ENCODE results near the gene GRAP2. TPM values are rescaled to one million over a fixed set of nuclear protein-coding genes. Genes with fewer than 3 reads are reported as not detected.

Gene GRAP2
- total and polyA plus RNA-seq, 2 donors (not counting 1 experiment from before 2014, with no cell fraction given) = 13.5 to 26.4 TPM

- ChIA-PET POLR2A (no interaction called here), CTCF (interaction anchor here (2.2 kb wide), 1 partner anchor 52 kb away, joined by 4 read pairs; no protein-coding TSS in a partner anchor)
- Mint-ChIP-seq H3K27me3 (peaks cover 4% of the 10 kb centered on the region), H3K4me3 (no peak overlapping the region), H3K9me3 (ENCODE audit: insufficient read depth) (no peaks in the 10 kb centered on the region), H3K4me1 (no peaks in the 10 kb centered on the region), H3K27ac (no peak overlapping the region)
- peaks cover 0 to 39% of the 10 kb centered on the region in 2 experiments for H3K36me3 ChIP-seq (replicated peaks in 1 of 2; ENCODE audit: control extremely low read depth in 1 of 2, control insufficient read depth in 1 of 2, extremely low read depth in 1 of 2, insufficient read depth in 2 of 2, low read length in 1 of 2)
- no peaks in the 10 kb centered on the region for H4K20me1 ChIP-seq (ENCODE audit: control insufficient read depth, insufficient read depth, low read length, poor library complexity, severe bottlenecking)
- DNase-seq (no peak), ATAC-seq (ENCODE audit: low read depth) (no peak)
- no peak overlapping the region for H3K27ac ChIP-seq (ENCODE audit: low read length in 2 of 2)
- no peak overlapping the region for H2AFZ ChIP-seq (ENCODE audit: insufficient read depth, low read depth, low read length, poor library complexity, severe bottlenecking)
- H3K27me3 ChIP-seq (replicated peaks in 1 of 4; ENCODE audit: control extremely low read depth in 1 of 4, control insufficient read depth in 3 of 4, insufficient read depth in 4 of 4, low read length in 3 of 4) = no peaks in the 10 kb centered on the region
- H3K9ac ChIP-seq (ENCODE audit: low read length) = no peak overlapping the region
- no peak overlapping the region for H3K4me2 ChIP-seq (replicated peaks; ENCODE audit: low read depth, low read length, poor library complexity, severe bottlenecking)
- WGBS (ENCODE audit: insufficient coverage) = 66% methylated on average over 5 of the region's 5 CpGs
- TF ChIP-seq CTCF (IDR thresholded peaks at IDR 0.05) = no peak
- TF ChIP-seq EZH2 (IDR thresholded peaks at IDR 0.05; ENCODE audit: borderline replicate concordance, insufficient read depth, low read depth, low read length, poor library complexity, severe bottlenecking) = no peak
- no peaks in the 10 kb centered on the region for H3K4me1 ChIP-seq (ENCODE audit: control insufficient read depth in 2 of 2, insufficient read depth in 2 of 2, low read length in 2 of 2)
- intact Hi-C loops (cut with micrococcal nuclease) = no loop called here
- H3K4me3 ChIP-seq (ENCODE audit: control extremely low read depth in 1 of 5, extremely low read depth in 1 of 5, insufficient read depth in 1 of 5, low read depth in 2 of 5, low read length in 4 of 5) = no peak overlapping the region
- no peaks in the 10 kb centered on the region for H3K79me2 ChIP-seq (ENCODE audit: control insufficient read depth, insufficient read depth, low read length)
- H3K9me3 ChIP-seq (ENCODE audit: control extremely low read depth in 1 of 3, control insufficient read depth in 2 of 3, insufficient read depth in 1 of 3, low read length in 2 of 3) = no peaks in the 10 kb centered on the region
Observed at GRCh38 chr22:39972641-39973040, 71.8 kb downstream of the GRAP2 start.

- no peak overlapping the region for H3K27ac ChIP-seq (ENCODE audit: low read length in 2 of 2)
- intact Hi-C loops (cut with micrococcal nuclease) = no loop called here
- CTCF ChIA-PET = interaction anchor here (1.0 to 2.2 kb wide), 2 partner anchors 8 to 51 kb away, joined by 4 read pairs; no protein-coding TSS in a partner anchor
- Mint-ChIP-seq H3K9me3 (ENCODE audit: insufficient read depth) (no peaks in the 10 kb centered on the region), H3K4me3 (no peak overlapping the region), H3K27ac (no peak overlapping the region), H3K27me3 (peaks cover 7% of the 10 kb centered on the region), H3K4me1 (no peaks in the 10 kb centered on the region)
- DNase-seq (no peak), ATAC-seq (ENCODE audit: low read depth) (no peak)
- POLR2A ChIA-PET = no interaction called here
- TF ChIP-seq CTCF (IDR thresholded peaks at IDR 0.05) (no peak), EZH2 (IDR thresholded peaks at IDR 0.05; ENCODE audit: borderline replicate concordance, insufficient read depth, low read depth, low read length, poor library complexity, severe bottlenecking) (no peak)
- H2AFZ ChIP-seq (ENCODE audit: insufficient read depth, low read depth, low read length, poor library complexity, severe bottlenecking) = no peak overlapping the region
- H3K4me1 ChIP-seq (ENCODE audit: control insufficient read depth in 2 of 2, insufficient read depth in 2 of 2, low read length in 2 of 2) = no peaks in the 10 kb centered on the region
- H3K4me3 ChIP-seq (ENCODE audit: control extremely low read depth in 1 of 5, extremely low read depth in 1 of 5, insufficient read depth in 1 of 5, low read depth in 2 of 5, low read length in 4 of 5) = no peak overlapping the region
- WGBS (ENCODE audit: insufficient coverage) = 79% methylated on average over 5 of the region's 5 CpGs
- H3K27me3 ChIP-seq (replicated peaks in 1 of 4; ENCODE audit: control extremely low read depth in 1 of 4, control insufficient read depth in 3 of 4, insufficient read depth in 4 of 4, low read length in 3 of 4) = no peaks in the 10 kb centered on the region
- H3K36me3 ChIP-seq (replicated peaks in 1 of 2; ENCODE audit: control extremely low read depth in 1 of 2, control insufficient read depth in 1 of 2, extremely low read depth in 1 of 2, insufficient read depth in 2 of 2, low read length in 1 of 2) = peaks cover 0 to 30% of the 10 kb centered on the region in 2 experiments
- no peak overlapping the region for H3K4me2 ChIP-seq (replicated peaks; ENCODE audit: low read depth, low read length, poor library complexity, severe bottlenecking)
- no peaks in the 10 kb centered on the region for H3K9me3 ChIP-seq (ENCODE audit: control extremely low read depth in 1 of 3, control insufficient read depth in 2 of 3, insufficient read depth in 1 of 3, low read length in 2 of 3)
- H4K20me1 ChIP-seq (ENCODE audit: control insufficient read depth, insufficient read depth, low read length, poor library complexity, severe bottlenecking) = no peaks in the 10 kb centered on the region
- H3K79me2 ChIP-seq (ENCODE audit: control insufficient read depth, insufficient read depth, low read length) = no peaks in the 10 kb centered on the region
- no peak overlapping the region for H3K9ac ChIP-seq (ENCODE audit: low read length)
Observed at GRCh38 chr22:39973656-39974055, 72.8 kb downstream of the GRAP2 start.
